Activated effector memory CD4-positive, alpha-beta T cell treated with Interleukin-2 at 50 U/mL for 16 hours (primary cell): ENCODE results near the gene SBF1.
"Not testable (repeated sequence)": the region's sequence is repeated elsewhere in the genome, so short reads cannot be mapped to it uniquely, and the experiment has no call there.

Experiments
- DNase-seq: peaks from one replicate; pipeline ENCODE4 v3.0.0-alpha.2; 2020

Gene SBF1

GRCh38 chr22:50422961-50423815 lies 51.6 kb downstream of the SBF1 start:
- DNase-seq: no peak

DNA sequence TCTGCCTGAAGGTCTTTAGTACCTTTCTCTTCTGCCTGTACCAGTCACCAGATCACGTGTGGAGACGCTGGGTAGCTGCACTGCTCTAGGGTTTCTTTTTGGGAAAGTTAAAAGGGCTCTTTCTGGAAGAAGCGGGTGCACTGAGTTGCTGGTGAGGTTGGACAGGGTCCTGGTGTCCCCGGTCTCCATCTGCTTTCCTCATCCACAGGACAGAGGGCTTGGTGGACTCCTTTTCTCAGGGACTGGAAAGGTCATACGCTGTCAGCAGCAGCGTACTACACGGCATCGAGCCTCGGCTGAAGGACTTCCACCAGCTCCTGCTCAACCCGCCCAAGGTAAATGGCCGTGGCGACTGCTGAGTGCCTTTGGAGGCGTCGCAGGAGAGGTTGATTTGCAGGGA lies 52.8 kb downstream of the SBF1 start:
- DNase-seq: no peak

DNA sequence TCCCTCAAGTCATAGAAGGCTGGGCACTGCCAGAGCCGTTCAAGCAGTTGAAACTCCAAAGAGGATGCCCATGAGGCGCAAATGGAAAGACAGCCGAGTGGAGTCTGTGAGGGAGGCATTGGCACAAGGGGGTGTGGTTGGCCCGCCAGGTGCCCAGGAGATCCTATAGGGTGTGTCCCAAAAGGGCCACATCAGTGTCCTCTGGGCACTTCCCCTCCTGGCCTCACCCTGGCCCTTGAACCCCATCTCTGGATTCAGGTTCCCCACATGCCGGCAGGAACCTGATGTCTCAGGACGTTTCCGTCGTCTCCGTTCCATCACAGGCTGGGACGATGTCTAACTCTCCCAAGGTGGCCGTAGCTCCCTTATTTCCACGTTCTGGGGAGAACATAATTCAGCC lies 54.3 kb downstream of the SBF1 start:
- no peak for DNase-seq

GRCh38 chr22:50420015-50420414 lies 54.8 kb downstream of the SBF1 start:
- DNase-seq: no peak

- no peak for DNase-seq
Measured at GRCh38 chr22:50419116-50419515, 55.7 kb downstream of the SBF1 start.

DNA sequence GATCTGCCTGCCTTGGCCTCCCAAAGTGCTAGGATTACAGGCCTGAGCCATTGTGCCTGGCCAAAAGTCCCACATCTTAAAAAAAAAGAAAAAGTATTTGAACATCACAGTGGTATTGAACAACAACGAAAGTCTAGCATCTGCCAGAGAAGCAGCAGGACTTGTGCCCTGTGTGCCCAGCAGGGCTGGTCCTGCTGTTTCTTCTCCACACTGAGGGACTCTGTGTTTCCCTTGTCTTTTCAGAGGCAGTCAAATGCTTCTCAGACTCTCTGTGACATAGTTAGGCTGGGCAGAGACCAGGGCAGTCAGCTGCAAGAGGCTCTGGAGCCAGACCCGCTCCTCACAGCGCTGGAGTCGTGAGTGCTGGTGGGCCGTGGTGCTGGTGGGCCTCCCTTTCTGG lies 56.2 kb downstream of the SBF1 start:
- no peak for DNase-seq

DNA sequence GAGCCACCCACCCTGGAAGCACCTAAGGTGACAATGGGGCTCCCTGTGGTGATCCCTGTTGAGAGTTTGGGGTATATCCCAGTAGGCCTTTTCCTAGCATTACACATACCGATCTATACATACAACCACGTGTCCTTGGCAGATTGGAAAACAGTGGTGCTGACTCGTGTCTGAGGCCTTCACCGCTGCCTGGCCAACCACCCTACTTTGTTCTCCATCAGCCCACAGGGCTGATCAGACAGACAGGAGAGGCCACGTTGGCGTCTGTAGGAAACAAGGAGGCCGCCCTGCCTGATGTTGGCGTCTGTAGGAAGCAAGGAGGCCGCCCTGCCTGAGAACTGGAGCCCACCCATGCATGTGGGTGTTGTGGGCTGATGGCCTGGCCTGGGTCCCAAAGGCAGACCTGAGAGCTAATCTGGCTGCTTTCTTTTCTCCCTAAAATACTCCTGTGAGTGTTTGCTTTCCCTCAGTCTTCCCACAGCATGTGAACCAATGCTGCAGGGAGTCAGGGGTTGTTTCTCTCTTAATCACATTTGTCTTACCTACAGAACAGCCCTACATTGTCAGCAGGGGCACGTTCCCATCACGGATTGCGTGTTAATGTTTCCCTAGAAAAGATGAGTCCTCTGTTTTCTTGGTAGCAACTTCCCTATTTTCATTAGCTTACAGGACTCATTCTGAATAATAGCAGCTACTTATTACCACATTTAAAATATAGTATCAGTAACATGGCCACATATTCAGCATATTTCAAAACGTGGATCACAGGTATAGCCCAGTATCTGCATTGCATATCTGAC lies 57.2 kb downstream of the SBF1 start:
- DNase-seq: no peak

DNA sequence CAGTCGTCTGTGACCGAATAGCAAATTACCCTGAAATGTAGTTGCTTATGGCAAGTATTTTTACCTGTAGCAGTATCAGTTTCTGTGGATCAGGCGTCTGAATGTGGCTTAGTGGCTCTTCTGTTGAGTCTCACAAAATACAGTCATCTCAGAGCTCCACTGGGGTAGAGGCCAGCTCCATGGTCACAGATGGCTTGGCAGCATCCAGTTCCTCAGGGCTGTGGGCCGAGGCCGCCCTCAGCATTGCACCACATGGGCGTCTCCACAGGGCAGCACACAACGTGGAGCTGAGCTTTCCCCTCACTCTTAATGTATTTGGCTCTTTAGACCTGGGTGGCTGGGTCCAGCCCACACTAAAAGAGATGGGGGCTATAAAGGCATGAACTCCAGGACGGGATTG lies 57.8 kb downstream of the SBF1 start:
- no peak for DNase-seq

GRCh38 chr22:50415426-50415825 lies 59.4 kb downstream of the SBF1 start:
- DNase-seq: no peak

DNA sequence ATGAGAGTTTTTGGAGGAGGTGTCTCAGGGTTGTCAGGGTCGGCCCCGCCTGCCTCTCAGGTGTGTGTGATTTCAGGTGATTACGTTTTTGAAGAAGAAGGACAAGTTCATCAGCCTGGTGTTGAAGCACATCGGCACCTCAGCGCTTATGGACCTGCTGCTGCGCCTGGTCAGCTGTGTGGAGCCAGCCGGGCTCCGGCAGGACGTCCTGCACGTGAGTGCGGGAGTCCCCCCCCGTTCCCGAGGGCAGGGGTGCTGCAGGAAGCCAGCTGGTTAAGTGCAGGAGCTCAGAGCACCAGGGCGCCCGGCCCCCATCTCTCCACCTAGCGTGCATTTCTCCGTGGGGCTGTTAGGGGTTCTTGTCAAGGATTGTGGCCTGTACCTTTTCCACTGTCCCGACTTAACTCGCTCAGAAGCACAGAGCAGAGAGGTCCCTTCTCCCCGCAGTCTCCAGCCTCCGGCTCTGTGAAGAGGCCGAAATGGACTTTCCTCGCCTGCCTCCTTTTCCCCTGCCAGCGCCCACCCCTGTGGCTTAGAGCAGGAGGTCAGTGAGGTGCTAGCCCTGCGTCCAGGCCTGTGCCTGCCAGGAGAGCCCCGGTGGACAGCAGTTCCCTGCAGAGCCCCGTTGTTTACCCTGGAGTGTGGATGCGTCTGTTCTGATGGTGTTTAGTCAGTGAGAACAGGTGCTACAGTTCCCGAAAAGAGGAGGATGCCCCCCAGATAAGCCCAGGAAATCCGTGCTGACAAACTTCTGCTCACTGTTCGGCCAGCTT lies 60.2 kb downstream of the SBF1 start:
- no peak for DNase-seq

DNA sequence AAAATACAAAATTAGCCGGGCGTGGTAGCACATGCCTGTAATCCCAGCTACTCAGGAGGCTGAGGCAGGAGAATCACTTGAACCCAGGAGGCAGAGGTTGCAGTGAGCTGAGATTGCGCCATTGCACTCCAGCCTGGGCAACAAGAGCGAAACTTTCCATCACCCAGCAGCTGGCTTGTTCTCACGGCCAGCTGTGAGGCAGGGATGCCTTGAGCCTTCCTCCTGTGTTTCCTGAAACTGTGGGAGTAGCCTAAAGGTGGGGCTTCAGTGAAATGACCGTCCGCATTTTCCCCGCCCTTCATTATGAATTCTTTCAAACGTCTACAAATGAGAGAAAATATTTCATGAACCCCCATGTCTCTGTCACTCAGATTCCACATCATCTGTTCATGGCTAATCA lies 65.9 kb downstream of the SBF1 start:
- not testable (repeated sequence) for DNase-seq

DNA sequence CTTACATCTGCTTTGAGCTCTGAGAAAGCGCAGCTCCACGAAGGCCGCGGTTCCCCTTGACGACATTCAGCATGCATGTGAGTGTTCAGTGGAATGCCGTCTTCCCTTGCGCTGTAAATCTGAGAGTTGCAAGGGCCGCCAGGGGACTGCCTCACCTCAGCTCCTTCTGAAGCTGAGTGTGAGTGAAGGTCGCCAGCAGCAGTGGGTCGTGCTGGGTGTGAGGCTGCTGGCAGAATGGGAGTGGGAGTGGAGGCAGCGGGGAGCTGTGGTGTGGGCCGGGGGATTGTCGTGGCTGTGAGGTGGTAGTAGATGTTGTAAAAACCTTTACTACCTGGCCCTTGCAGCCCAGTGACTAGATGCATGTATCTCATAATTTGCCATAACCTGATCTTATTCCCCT lies 66.5 kb downstream of the SBF1 start:
- DNase-seq: no peak

GRCh38 chr22:50406416-50407170 lies 68.2 kb downstream of the SBF1 start:
- DNase-seq: no peak

GRCh38 chr22:50403701-50404101 lies 71.1 kb downstream of the SBF1 start:
- DNase-seq: no peak

DNA sequence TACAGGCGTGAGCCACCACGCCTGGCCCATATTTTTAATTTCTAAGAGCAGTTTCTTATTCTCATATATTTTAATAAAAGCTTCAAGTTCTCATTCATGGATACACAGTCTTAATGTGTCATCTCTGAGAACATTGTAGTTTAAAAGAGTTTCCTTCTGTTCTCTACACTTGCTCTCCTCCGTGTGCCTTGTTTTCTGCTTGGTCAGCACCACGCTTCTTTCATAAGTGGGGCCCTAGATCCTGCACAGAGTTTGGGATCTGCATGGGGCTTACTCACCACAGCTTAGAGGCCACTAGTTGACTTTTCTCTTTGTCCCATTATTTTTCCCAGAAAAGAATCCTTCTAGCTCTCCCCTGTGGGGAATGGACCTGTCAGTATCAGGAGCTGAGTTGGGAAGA lies 72.9 kb downstream of the SBF1 start:
- no peak for DNase-seq

DNA sequence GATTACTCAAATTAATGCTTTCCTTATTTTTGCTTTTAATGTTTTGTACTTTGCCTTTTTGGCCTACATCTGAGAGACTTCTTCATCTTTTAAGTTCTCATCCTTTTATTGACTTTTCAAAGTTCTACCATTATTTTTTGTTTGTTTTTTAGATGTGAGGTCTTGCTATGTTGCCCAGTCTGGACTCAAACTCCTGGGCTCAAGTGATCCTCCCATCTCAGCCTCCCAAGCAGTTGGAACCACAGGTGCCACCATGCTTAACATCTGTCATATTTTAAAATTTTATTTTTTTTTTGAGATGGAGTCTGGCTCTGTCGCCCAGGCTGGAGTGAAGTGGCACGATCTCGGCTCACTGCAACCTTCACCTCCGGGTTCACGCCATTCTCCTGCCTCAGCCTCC lies 73.9 kb downstream of the SBF1 start:
- no peak for DNase-seq

GRCh38 chr22:50400406-50400805 lies 74.4 kb downstream of the SBF1 start:
- no peak for DNase-seq

- DNase-seq: no peak
Measured at GRCh38 chr22:50399751-50400331, 75.0 kb downstream of the SBF1 start.

DNA sequence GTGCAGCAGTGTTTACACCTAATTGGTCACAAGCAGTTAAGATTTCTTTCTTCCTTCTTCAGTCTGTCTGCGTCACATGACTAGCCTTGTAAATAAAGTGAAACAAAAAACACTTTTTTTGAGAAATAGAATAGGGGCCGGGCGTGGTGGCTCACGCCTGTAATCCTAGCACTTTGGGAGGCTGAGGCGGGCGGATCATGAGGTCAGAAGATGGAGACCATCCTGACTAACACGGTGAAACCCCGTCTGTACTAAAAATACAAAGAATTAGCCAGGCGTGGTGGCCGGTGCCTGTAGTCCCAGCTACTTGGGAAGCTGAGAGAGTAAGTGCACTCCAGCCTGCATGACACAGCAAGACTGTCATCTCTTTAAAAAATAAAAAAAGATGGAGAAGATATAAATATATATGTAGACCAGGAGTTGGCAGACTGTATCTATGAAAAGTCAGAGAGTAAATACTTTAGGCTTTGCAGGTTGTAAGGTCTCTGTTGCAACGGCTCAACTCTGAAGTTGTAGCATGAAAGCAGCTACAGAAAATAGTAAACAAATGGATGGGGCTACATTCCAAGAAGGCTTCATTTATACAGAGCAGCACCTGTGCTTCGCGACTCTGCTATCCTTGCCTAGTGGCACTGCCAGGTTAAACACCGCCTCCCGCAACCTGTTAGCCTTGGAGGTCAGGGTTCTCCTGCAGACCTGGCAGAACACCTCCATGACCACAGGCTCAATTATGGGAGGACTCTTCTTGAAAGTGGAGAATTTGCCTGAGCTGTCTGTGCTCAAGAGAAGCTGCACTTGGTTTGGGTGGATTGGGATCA lies 75.8 kb downstream of the SBF1 start:
- no peak for DNase-seq

- DNase-seq: not testable (repeated sequence)
Measured at GRCh38 chr22:50397371-50398060, 77.3 kb downstream of the SBF1 start.
